H1 (cell line): ENCODE data around the gene THBS4. TPM values are rescaled to one million over a fixed set of nuclear protein-coding genes. Genes with fewer than 3 reads are reported as not detected.

Experiments used
- CTCF ChIA-PET: fragments of 300-600 bp; sonication (Branson Sonifier 250); formaldehyde crosslinking; loops from one replicate; lab custom pipeline; 2021; ENCODE audit not compliant: partially characterized antibody; lab: Charles Lee
- POLR2A ChIA-PET: fragments of 300-600 bp; sonication (Branson Sonifier 250); formaldehyde crosslinking; loops from one replicate; lab custom pipeline; 2021; ENCODE audit warnings: inconsistent platforms; ENCODE audit not compliant: partially characterized antibody; lab: Charles Lee
- DNase-seq, 2 experiments: peaks; one replicate each; pipeline versions ENCODE4 v3.0.0 to v3.0.0-alpha.2; 2010 to 2022; ENCODE audit warnings: low spot score in 2 of 2, low read depth in 1 of 2, mixed read lengths in 1 of 2
- FAIRE-seq: peaks from 2 replicates; lab custom pipeline; 2011; peaks lifted over from hg19 to GRCh38; lab: Jason Lieb, UNC
- H2AFZ ChIP-seq: 2 replicates; pipeline ENCODE4 v1.8.1; 2012; ENCODE audit warnings: low read length, inconsistent platforms
- H2AK5ac ChIP-seq: 2 replicates; pipeline ENCODE4 v1.6.1; 2013; ENCODE audit warnings: low read depth, low read length
- H2BK120ac ChIP-seq: replicated peaks from 2 replicates; pipeline ENCODE3; 2013; ENCODE audit warnings: low read depth, low read length, inconsistent platforms
- H2BK12ac ChIP-seq: 2 replicates; pipeline ENCODE4 v1.6.1; 2013; ENCODE audit warnings: low read depth, low read length
- H2BK15ac ChIP-seq: 2 replicates; pipeline ENCODE4 v1.6.1; 2013; ENCODE audit warnings: low read length
- H2BK20ac ChIP-seq: 2 replicates; pipeline ENCODE4 v1.6.1; 2013; ENCODE audit warnings: low read length
- H2BK5ac ChIP-seq: 2 replicates; pipeline ENCODE4 v1.6.1; 2013; ENCODE audit warnings: low read depth, low read length
- H3K14ac ChIP-seq: 2 replicates; pipeline ENCODE4 v1.6.1; 2013; ENCODE audit warnings: inconsistent platforms; ENCODE audit not compliant: insufficient read length
- H3K18ac ChIP-seq: 2 replicates; pipeline ENCODE4 v1.6.1; 2013; ENCODE audit warnings: low read length; ENCODE audit errors: extremely low read depth
- H3K23ac ChIP-seq: 2 replicates; pipeline ENCODE4 v1.6.1; 2013; ENCODE audit warnings: inconsistent platforms; ENCODE audit not compliant: insufficient read length
- H3K23me2 ChIP-seq: 2 replicates; pipeline ENCODE4 v1.6.1; 2013; ENCODE audit warnings: low read depth, low read length
- H3K27ac ChIP-seq: 2 replicates; pipeline ENCODE4 v1.6.1; 2011; ENCODE audit warnings: low read depth, low read length, inconsistent platforms
- H3K27me3 ChIP-seq, 4 experiments: replicated peaks in 1 of 4; 1 replicate in 1 of 4; 2 replicates in 3 of 4; pipeline versions ENCODE4 v1.6.1 to v1.8.1; 2011 to 2013; ENCODE audit warnings: low read length in 3 of 4, mild to moderate bottlenecking in 3 of 4, inconsistent platforms in 2 of 4, mixed read lengths in 2 of 4, moderate library complexity in 1 of 4; ENCODE audit not compliant: control insufficient read depth in 3 of 4, insufficient read depth in 3 of 4; ENCODE audit errors: extremely low read depth in 1 of 4
- H3K36me3 ChIP-seq, 4 experiments: 2 replicates each; pipeline versions ENCODE4 v1.6.1 to v1.8.1; 2011 to 2013; ENCODE audit warnings: mild to moderate bottlenecking in 4 of 4, low read length in 3 of 4, moderate library complexity in 2 of 4, control low read depth in 1 of 4, inconsistent platforms in 1 of 4; ENCODE audit not compliant: insufficient read depth in 4 of 4, control insufficient read depth in 2 of 4
- H3K4ac ChIP-seq: replicated peaks from 2 replicates; pipeline ENCODE3; 2013; ENCODE audit warnings: low read length, low read depth, mixed read lengths, inconsistent platforms; ENCODE audit not compliant: insufficient read length
- H3K4me1 ChIP-seq, 4 experiments: replicated peaks in 1 of 4; 1 replicate in 1 of 4; 2 replicates in 3 of 4; pipeline versions ENCODE4 v1.6.1 to v1.8.1; 2011 to 2013; ENCODE audit warnings: low read length in 3 of 4, inconsistent platforms in 2 of 4, mixed read lengths in 1 of 4; ENCODE audit not compliant: insufficient read depth in 4 of 4, control insufficient read depth in 3 of 4
- H3K4me2 ChIP-seq, 2 experiments: 2 replicates each; pipeline versions ENCODE4 v1.6.1 to v1.8.1; 2011 to 2013; ENCODE audit warnings: low read depth in 2 of 2, low read length in 2 of 2, control low read depth in 1 of 2, inconsistent platforms in 1 of 2, mild to moderate bottlenecking in 1 of 2; ENCODE audit not compliant: insufficient read depth in 1 of 2
- H3K4me3 ChIP-seq, 4 experiments: fragments of 200-600, 300-600 bp in 1 of 4; sonication (generic), shearing (Covaris generic), sonication (Bioruptor Twin) in 1 of 4; 2 replicates each; pipeline versions ENCODE4 v1.5.1 to v1.8.1; 2011 to 2016; ENCODE audit warnings: low read length in 4 of 4, low read depth in 3 of 4, control low read depth in 2 of 4, inconsistent platforms in 2 of 4, mild to moderate bottlenecking in 2 of 4, mixed read lengths in 1 of 4, moderate library complexity in 1 of 4; ENCODE audit not compliant: insufficient read depth in 2 of 4; ENCODE audit errors: extremely low read depth in 1 of 4
- H3K56ac ChIP-seq: replicated peaks from 2 replicates; pipeline ENCODE3; 2013; ENCODE audit warnings: low read depth, mild to moderate bottlenecking, mixed read lengths, low read length, inconsistent platforms; ENCODE audit not compliant: insufficient read length
- H3K79me1 ChIP-seq: 2 replicates; pipeline ENCODE4 v1.6.1; 2013; ENCODE audit warnings: low read depth, low read length, control low read depth
- H3K79me2 ChIP-seq, 2 experiments: 2 replicates each; pipeline versions ENCODE4 v1.6.1 to v1.8.1; 2012 to 2013; ENCODE audit warnings: low read length in 2 of 2, mild to moderate bottlenecking in 2 of 2, inconsistent platforms in 1 of 2; ENCODE audit not compliant: insufficient read depth in 2 of 2, control insufficient read depth in 1 of 2
- H3K9ac ChIP-seq, 4 experiments: replicated peaks in 1 of 4; 1 replicate in 1 of 4; 2 replicates in 3 of 4; pipeline versions ENCODE4 v1.6.1 to v1.8.1; 2011 to 2013; ENCODE audit warnings: low read depth in 3 of 4, low read length in 3 of 4, control low read depth in 2 of 4, mild to moderate bottlenecking in 2 of 4, moderate library complexity in 2 of 4, inconsistent platforms in 1 of 4; ENCODE audit errors: extremely low read depth in 1 of 4
- H3K9me3 ChIP-seq, 2 experiments: 2 replicates each; pipeline versions ENCODE4 v1.6.1 to v1.8.1; 2012 to 2013; ENCODE audit warnings: mild to moderate bottlenecking in 2 of 2, moderate library complexity in 2 of 2, control low read depth in 1 of 2, inconsistent platforms in 1 of 2, low read depth in 1 of 2, low read length in 1 of 2, mixed read lengths in 1 of 2; ENCODE audit not compliant: insufficient read depth in 2 of 2
- H4K20me1 ChIP-seq, 2 experiments: replicated peaks in 1 of 2; 2 replicates each; pipeline versions ENCODE3 to v1.8.1; 2011 to 2013; ENCODE audit warnings: inconsistent platforms in 2 of 2, low read length in 2 of 2, mild to moderate bottlenecking in 1 of 2; ENCODE audit not compliant: insufficient read depth in 2 of 2, control insufficient read depth in 1 of 2
- H4K5ac ChIP-seq: 2 replicates; pipeline ENCODE4 v1.6.1; 2013; ENCODE audit warnings: low read length, low read depth, mixed read lengths, inconsistent platforms; ENCODE audit not compliant: insufficient read length
- H4K8ac ChIP-seq: 2 replicates; pipeline ENCODE4 v1.8.0; 2013; ENCODE audit warnings: mild to moderate bottlenecking, moderate library complexity, low read length, inconsistent platforms; ENCODE audit not compliant: insufficient read depth; ENCODE audit errors: extremely low read depth
- H4K91ac ChIP-seq: replicated peaks from 2 replicates; pipeline ENCODE3; 2013; ENCODE audit warnings: low read length, mixed read lengths, inconsistent platforms; ENCODE audit not compliant: insufficient read length
- GABPA ChIP-seq: IDR thresholded peaks from 2 replicates; pipeline ENCODE4 v1.6.1; 2011; ENCODE audit warnings: mild to moderate bottlenecking, low read length, moderate library complexity, borderline replicate concordance; ENCODE audit not compliant: insufficient read depth
- JUN ChIP-seq: IDR thresholded peaks from 2 replicates; pipeline ENCODE4 v1.6.1; 2011; ENCODE audit warnings: low read depth, mild to moderate bottlenecking, improper control_type of control experiment, low read length
- KDM4A ChIP-seq: IDR thresholded peaks from one replicate; pipeline ENCODE4 v1.7.1; 2012; ENCODE audit warnings: low read depth, mild to moderate bottlenecking, moderate library complexity, low read length, inconsistent platforms; ENCODE audit not compliant: severe bottlenecking
- MAFK ChIP-seq: IDR thresholded peaks from 2 replicates; pipeline ENCODE4 v1.6.1; 2012; ENCODE audit warnings: low read depth, mild to moderate bottlenecking, improper control_type of control experiment, low read length
- POLR2A ChIP-seq, 2 experiments: IDR thresholded peaks; 1 replicate in 1 of 2; 2 replicates in 1 of 2; pipeline ENCODE4 v1.6.1; 2011; ENCODE audit warnings: low read depth in 2 of 2, low read length in 2 of 2, mild to moderate bottlenecking in 2 of 2; ENCODE audit errors: control extremely low read depth in 1 of 2
- POLR2AphosphoS5 ChIP-seq: IDR thresholded peaks from 2 replicates; pipeline ENCODE4 v1.6.1; 2011; ENCODE audit warnings: low read depth, low read length
- RAD21 ChIP-seq, 2 experiments: IDR thresholded peaks in 1 of 2; conservative IDR thresholded peaks in 1 of 2; 2 replicates each; pipeline ENCODE4 v1.6.1; 2011; ENCODE audit warnings: low read depth in 2 of 2, low read length in 2 of 2, improper control_type of control experiment in 1 of 2, inconsistent platforms in 1 of 2, mild to moderate bottlenecking in 1 of 2, moderate library complexity in 1 of 2
- SAP30 ChIP-seq: fragments of 300-600 bp; sonication (generic); IDR thresholded peaks from 2 replicates; pipeline ENCODE4 v1.7.1; 2012; ENCODE audit warnings: low read length, moderate library complexity, mild to moderate bottlenecking, inconsistent platforms; ENCODE audit not compliant: insufficient read depth, insufficient replicate concordance
- SUZ12 ChIP-seq: fragments of 200-600 bp; sonication (generic); IDR thresholded peaks from 2 replicates; pipeline ENCODE4 v1.6.1; 2012; ENCODE audit warnings: mild to moderate bottlenecking, inconsistent platforms, low read length, moderate library complexity, mixed read lengths
- TBP ChIP-seq: IDR thresholded peaks from 2 replicates; pipeline ENCODE4 v1.6.1; 2011; ENCODE audit warnings: low read depth, low read length, improper control_type of control experiment
- WGBS, 2 experiments: shearing (Covaris generic) in 1 of 2; methylation state at CpG; one replicate each; pipeline versions ENCODE4 v1.1.6 to v1.1.7; 2013 to 2015; ENCODE audit warnings: low lambda C conversion rate in 2 of 2, mixed read lengths in 2 of 2, inconsistent platforms in 1 of 2, low coverage in 1 of 2, missing lambda C conversion rate in 1 of 2; ENCODE audit not compliant: insufficient replicate concordance in 2 of 2, insufficient coverage in 1 of 2, insufficient read length in 1 of 2; ENCODE audit errors: extremely low coverage in 1 of 2, missing lambda C conversion rate in 1 of 2; 5-methylcytosine and 5-hydroxymethylcytosine counted together
- polyA plus RNA-seq, 7 experiments: library from polyadenylated mRNA; depleted of rRNA in 3 of 7; stranded (reverse) in 5 of 7; unstranded in 2 of 7; fragments of >200 nt in 5 of 7; fragments of 200-250 nt in 2 of 7; gene quantifications; 1 replicate in 5 of 7; 2 replicates in 1 of 7; 4 replicates in 1 of 7; pipeline versions ENCODE4 v1.2.1 to v1.2.3, GENCODE V29; 2011 to 2013; ENCODE audit warnings: missing spikeins in 2 of 7, mixed read lengths in 2 of 7
- total RNA-seq: library from RNA; stranded (reverse); fragmentation: NEBNext Ultra II Directional; extraction: Animal tissue kit (Norgen Biotek cat#: 25700); gene quantifications from 2 replicates; pipeline ENCODE4 v1.2.1, GENCODE V29; 2021

Gene THBS4
- total and polyA plus RNA-seq, 2 of the 8 experiments (the other 6 are each of a cell fraction or from before 2014, with no cell fraction given), result 12.8 to 25.4 TPM

GRCh38 chr5:80067531-80068245 is 32.5 kb downstream of the THBS4 start:
- Histone ChIP-seq H3K14ac (no peak overlapping the region), H3K4me2 (no peak overlapping the region), H4K91ac (no peak overlapping the region), H3K4me1 (no peaks in the 10 kb centered on the region; a peak in 1 of 7 replicates), H3K56ac (no peak overlapping the region), H4K20me1 (no peaks in the 10 kb centered on the region), H3K18ac (no peak overlapping the region), H3K27ac (no peak overlapping the region), H3K4me3 (no peak overlapping the region), H3K27me3 (no peaks in the 10 kb centered on the region), H3K79me2 (no peaks in the 10 kb centered on the region), H2BK120ac (no peak overlapping the region), H3K9me3 (no peaks in the 10 kb centered on the region; a peak in 1 of 4 replicates), H3K79me1 (no peaks in the 10 kb centered on the region), H2BK20ac (no peak overlapping the region), H3K23me2 (no peaks in the 10 kb centered on the region), H4K8ac (no peak overlapping the region), H2BK15ac (no peak overlapping the region), H2BK12ac (no peak overlapping the region), H3K9ac (no peak overlapping the region), H3K36me3 (no peaks in the 10 kb centered on the region; a peak in 1 of 8 replicates), H2AFZ (no peak overlapping the region), H2BK5ac (no peak overlapping the region), H2AK5ac (no peak overlapping the region), H4K5ac (no peak overlapping the region), H3K4ac (no peak overlapping the region), H3K23ac (no peak overlapping the region)
- ChIA-PET CTCF (interaction anchor here (0.9 to 1.4 kb wide), 3 partner anchors 11 to 33 kb away, joined by 3 to 5 read pairs (median 3); partner anchors contain the start of gene THBS4), POLR2A (no interaction called here)
- 94% methylated on average over 8 of the region's 8 CpGs; no CpG with 5 or more reads in 1 of the 2 experiments for WGBS, 2 experiments
- DNase-seq (no peak), FAIRE-seq (no peak)
- no peak for TF ChIP-seq GABPA
- no peak for TF ChIP-seq SUZ12
- no peak for TF ChIP-seq RAD21 (IDR thresholded peaks at IDR 0.05 in 1 of 2, conservative IDR thresholded peaks at IDR 0.05 in 1 of 2; ENCODE audit: low read depth in 2 of 2, low read length in 2 of 2)
- no peak for TF ChIP-seq JUN
- TF ChIP-seq POLR2AphosphoS5, result no peak
- TF ChIP-seq MAFK, result no peak
- no peak for TF ChIP-seq KDM4A
- TF ChIP-seq TBP, result no peak
- no peak for TF ChIP-seq POLR2A (IDR thresholded peaks at IDR 0.05; ENCODE audit: control extremely low read depth in 1 of 2, low read depth in 2 of 2, low read length in 2 of 2)
- no peak for TF ChIP-seq SAP30
